ENCODE measurements around the gene CES4A.
"Not testable (repeated sequence)": the region's sequence is repeated elsewhere in the genome, so short reads cannot be mapped to it uniquely, and the experiment has no call there.

CES4A gene

DNA sequence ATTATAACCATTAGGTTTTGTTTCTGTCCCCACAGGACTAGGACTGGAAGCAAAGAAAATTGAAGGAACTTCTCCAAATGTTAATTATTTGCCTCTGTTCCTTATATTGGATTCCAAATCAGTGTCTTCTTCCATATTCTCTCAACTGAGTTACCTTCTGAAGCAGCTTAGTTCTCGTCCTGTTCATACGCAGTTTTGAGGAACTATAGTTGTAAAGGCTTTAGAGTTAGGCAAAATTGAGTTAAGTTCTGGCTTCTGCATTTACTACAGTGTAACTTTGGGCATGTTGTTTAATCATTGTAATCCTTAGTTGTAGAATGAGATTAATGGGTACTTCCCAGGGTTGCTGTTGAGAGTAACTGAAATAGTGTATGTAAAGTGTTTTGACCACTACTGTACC, 51.8 kb downstream of the CES4A start:
- TF ChIP-seq, protein P1, sequence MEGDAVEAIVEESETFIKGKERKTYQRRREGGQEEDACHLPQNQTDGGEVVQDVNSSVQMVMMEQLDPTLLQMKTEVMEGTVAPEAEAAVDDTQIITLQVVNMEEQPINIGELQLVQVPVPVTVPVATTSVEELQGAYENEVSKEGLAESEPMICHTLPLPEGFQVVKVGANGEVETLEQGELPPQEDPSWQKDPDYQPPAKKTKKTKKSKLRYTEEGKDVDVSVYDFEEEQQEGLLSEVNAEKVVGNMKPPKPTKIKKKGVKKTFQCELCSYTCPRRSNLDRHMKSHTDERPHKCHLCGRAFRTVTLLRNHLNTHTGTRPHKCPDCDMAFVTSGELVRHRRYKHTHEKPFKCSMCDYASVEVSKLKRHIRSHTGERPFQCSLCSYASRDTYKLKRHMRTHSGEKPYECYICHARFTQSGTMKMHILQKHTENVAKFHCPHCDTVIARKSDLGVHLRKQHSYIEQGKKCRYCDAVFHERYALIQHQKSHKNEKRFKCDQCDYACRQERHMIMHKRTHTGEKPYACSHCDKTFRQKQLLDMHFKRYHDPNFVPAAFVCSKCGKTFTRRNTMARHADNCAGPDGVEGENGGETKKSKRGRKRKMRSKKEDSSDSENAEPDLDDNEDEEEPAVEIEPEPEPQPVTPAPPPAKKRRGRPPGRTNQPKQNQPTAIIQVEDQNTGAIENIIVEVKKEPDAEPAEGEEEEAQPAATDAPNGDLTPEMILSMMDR (IDR thresholded peaks at IDR 0.05; ENCODE audit: borderline replicate concordance, insufficient read depth, low read depth, low read length) = no peak

DNA sequence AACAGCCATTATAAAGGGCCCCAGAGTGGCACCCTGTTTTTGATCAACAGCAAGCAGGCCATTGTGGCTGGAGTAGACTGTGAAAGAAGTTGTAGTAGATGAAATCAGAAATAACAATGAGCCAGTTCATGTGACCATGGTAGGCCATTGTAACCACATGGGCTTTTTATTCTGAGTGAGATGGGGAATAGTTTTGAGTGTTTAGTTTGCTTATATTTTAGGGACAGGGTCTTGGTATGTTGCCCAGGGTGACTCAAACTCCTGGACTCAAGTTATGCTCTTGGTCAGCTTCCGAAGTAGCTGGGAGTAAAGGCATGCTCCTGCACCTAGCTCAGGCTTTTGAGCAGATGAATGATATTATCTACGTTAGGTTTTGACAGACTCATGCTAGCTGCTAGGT, 52.5 kb downstream of the CES4A start:
- TF ChIP-seq, protein P1 (IDR thresholded peaks at IDR 0.05; ENCODE audit: borderline replicate concordance, insufficient read depth, low read depth, low read length) = no peak
- H3K4me3 ChIP-seq (ENCODE audit: low read depth, low read length) = no peak overlapping the region

More for the DNA sequence above, 51.8 kb downstream of the CES4A start:
- H3K4me3 ChIP-seq (ENCODE audit: low read depth, low read length) = no peak overlapping the region

DNA sequence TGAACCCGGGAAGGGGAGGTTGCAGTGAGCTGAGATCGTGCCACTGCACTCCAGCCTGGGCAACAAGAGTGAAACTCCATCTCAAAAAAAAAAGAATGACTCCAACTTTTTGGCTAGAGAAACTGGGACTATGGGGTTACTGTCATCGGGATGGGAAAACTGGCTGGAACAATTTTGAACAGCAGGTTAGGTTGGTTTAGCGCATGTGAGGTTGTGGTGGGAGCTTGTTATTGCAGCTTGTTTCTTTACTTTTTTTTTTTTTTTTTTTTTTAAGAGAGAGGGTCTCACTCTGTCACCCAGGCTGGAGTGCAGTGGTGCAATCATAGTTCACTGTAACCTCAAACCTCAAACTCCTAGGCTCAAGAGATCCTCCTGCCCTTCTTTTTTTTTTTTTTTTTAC, 53.1 kb downstream of the CES4A start:
- H3K4me3 ChIP-seq (ENCODE audit: low read depth, low read length) = not testable (repeated sequence)

DNA sequence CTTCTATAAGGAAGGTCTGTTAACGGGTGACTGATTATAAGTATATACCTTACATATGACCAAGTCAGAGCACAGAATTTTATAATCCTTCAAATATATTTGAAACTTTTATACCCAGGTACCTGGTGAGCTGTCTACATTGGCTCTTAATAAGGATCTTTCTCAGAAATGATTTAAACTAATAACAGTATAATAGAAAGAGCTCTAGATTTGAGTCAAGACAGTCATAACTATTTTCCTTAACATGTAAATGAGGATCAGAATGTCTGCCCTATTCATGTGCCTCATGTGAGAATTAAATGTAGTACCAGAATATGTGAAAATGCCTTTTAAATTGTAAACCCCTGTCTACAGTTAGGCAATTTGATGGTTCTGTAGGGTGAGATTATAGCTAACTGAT, 55.0 kb downstream of the CES4A start:
- TF ChIP-seq, protein P1 (IDR thresholded peaks at IDR 0.05; ENCODE audit: borderline replicate concordance, insufficient read depth, low read depth, low read length) = no peak
- H3K4me3 ChIP-seq (ENCODE audit: low read depth, low read length) = no peak overlapping the region

DNA sequence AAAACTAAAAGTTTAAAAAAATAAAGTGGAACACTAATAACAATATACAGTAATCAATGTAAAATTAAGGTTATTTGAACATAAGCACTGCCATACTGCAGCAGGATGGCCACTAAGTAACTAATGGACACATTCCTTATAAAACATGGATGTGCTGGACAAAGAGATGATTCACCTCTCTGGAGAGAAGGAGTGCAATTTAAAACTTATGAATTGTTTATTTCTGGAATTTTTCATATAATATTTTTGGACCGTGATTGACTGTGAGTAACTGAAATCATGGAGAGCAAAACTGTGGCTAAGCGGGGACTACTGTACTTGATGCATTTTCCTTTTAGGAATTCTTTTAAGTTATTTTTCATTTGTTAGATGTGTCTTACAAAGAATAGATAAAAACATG, 62.4 kb downstream of the CES4A start:
- TF ChIP-seq, protein P1 (IDR thresholded peaks at IDR 0.05; ENCODE audit: borderline replicate concordance, insufficient read depth, low read depth, low read length) = no peak

DNA sequence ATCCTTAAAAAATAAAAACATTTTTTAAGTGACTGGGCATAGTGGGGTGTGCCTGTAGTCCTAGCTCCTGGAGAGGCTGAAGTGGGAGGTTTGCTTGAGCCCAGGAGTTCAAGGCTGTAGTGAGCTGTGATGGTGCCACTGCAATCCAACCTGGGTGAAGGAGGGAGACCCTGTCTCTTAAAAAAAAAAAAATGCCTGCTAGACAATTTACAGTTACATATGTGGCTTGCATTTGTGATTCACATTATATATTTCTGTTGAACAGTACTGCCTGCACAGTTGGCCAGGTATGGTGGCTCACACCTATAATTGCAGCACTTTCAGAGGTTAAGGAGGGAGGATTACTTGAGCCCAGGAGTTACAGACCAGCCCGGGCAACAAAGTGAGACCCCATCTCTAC, 64.0 kb downstream of the CES4A start:
- no peak overlapping the region for H3K4me3 ChIP-seq (ENCODE audit: low read depth, low read length)
- TF ChIP-seq, protein P1 (IDR thresholded peaks at IDR 0.05; ENCODE audit: borderline replicate concordance, insufficient read depth, low read depth, low read length) = no peak

More for the DNA sequence above, 62.4 kb downstream of the CES4A start:
- no peak overlapping the region for H3K4me3 ChIP-seq (ENCODE audit: low read depth, low read length)

DNA sequence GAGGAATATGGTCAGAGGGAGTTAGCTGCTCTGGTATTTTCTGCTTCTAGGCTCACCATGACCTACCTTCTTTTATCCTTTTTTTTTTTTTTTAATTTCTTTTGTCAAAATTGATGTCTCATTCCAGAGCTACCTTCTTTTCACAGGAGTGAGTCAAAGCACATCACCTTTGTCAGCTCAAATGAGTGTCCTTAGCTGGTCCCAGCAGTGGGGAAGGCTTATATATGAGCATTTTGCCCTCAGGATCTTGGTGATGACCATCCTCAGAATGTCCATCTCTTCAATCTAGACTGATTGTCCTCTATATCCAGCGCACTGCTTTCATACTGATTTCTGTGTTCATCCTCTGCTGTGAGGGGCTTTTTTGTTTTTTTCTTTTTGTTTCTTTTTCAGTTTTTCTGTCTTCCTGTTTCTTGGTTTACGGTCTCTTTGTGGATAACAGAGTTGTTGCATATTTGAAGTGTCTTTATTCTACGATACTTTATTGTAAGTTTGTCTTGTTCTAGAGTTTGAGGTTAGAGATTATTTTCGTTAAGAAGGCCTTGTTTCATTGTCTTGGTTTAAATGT, 65.5 kb downstream of the CES4A start:
- no peak overlapping the region for H3K4me3 ChIP-seq (ENCODE audit: low read depth, low read length)
- TF ChIP-seq, protein P1 (IDR thresholded peaks at IDR 0.05; ENCODE audit: borderline replicate concordance, insufficient read depth, low read depth, low read length) = no peak

DNA sequence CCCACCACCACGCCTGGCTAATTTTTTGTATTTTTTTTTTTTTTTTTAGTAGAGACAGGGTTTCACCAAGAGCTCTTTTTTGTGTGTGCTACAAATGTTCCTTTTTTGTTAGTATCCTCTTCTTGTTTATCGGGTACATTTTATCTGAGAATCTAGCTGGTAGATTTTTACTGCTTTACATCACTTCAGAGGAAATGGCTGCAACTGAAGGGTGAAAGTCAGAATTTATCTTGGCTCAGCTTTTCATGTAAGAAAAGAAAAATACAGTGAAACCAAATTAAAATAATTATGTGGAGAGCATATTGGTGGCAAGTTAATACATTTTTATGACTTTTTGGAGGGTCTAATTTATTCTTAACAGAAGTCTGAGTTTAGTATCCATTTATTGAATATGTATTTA, 66.5 kb downstream of the CES4A start:
- no peak overlapping the region for H3K4me3 ChIP-seq (ENCODE audit: low read depth, low read length)

More for the DNA sequence above, 66.5 kb downstream of the CES4A start:
- TF ChIP-seq, protein P1 (IDR thresholded peaks at IDR 0.05; ENCODE audit: borderline replicate concordance, insufficient read depth, low read depth, low read length) = no peak
